HG03066 (cell line): ENCODE data around the gene ARHGAP24.
"Not testable (repeated sequence)": the region's sequence is repeated elsewhere in the genome, so short reads cannot be mapped to it uniquely, and the experiment has no call there.

Experiments
- ATAC-seq: cut with Tn5 transposase; IDR thresholded peaks from one replicate; pipeline ENCODE4 v1.9.1; 2021; ENCODE audit warnings: low read depth; ENCODE audit not compliant: unreplicated experiment

The ARHGAP24 gene

DNA sequence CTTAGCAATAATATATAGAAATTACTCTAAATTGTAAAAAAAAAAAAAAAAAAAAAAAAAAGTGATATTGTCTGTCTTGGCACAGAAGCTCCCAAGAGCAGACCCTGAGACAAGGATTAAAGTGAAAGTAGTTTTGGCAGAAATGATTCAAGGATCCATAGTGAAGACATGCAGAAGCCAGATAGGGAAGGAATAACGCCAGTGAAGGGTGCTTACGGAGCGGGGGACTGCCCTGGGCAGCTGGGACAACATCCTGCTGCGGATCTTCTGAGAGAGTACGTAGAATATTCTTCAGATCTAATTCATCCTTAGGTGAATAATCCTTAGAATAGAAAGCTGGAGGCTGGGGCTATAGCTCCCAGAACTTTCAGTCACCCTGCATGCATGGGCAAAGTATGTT, 39.8 kb downstream of the ARHGAP24 start:
- no peak for ATAC-seq

- no peak for ATAC-seq
These were observed 40.8 kb downstream of the ARHGAP24 start for GRCh38 chr4:85515701-85516100.

- ATAC-seq: not testable (repeated sequence)
These were observed 43.6 kb downstream of the ARHGAP24 start for GRCh38 chr4:85518526-85518925.

DNA sequence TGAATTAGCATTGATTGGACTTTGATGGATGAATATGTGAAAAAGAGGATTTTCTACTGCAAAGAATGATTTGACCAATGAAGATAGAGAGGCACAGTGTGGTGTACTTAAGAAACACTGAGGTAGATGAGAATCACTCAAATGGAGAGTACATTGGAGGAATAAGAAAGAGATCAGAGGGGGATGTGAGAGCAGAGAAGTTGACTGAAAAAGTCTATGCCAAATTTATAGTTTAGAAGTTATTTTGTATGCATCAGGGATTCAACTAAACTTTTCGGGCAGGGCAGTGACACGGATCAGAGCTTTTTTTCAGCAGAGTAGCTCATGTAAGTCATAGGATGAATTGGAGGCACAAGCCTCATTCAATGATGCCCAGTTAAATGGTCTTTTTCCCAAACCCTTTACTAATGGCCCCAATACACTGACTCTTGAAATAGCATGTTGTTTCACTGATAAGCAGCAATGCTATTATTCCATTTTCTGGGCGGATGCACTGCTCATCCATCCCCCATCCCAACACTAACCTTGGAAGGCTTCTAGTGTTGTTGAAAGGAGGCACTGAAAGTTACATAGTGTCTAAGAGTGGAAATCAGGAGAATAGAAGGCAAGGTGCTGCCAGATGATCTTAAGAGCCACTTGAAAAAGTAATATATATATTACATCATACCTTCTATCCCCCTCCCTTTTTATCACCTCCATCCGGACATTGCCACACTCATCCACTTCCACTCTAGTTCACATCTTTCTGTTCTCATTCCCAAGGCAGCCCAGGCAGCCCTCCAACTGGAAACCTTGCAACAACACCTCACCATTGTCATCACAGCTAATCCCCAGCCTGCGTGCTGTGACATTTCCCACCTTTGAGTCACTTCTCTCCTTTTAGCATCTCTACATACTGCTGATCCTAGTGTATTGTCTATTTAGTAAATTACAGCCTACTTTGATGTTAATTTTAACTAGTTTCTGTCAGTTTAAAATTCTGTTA, 46.1 kb downstream of the ARHGAP24 start:
- ATAC-seq: no peak

GRCh38 chr4:85522277-85522676, 47.3 kb downstream of the ARHGAP24 start:
- ATAC-seq: no peak

DNA sequence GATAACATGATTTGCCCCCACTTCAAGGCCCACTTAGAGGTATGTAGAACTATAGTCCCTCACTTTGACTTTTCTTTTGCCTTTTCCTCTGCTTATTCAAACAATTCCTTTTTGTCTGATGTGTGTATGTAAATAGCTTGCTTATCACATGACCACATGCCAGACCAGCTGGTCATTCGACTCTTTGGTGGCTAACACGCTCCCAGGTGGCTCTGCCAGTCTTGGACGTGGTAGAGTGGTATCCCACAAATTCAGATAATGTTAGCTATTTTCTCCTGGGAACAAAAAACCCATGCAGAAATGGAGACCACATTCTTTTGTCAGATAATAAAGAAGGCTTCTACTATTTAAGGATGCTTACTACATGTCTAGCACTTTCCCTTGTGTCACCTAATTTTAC, 47.9 kb downstream of the ARHGAP24 start:
- no peak for ATAC-seq

DNA sequence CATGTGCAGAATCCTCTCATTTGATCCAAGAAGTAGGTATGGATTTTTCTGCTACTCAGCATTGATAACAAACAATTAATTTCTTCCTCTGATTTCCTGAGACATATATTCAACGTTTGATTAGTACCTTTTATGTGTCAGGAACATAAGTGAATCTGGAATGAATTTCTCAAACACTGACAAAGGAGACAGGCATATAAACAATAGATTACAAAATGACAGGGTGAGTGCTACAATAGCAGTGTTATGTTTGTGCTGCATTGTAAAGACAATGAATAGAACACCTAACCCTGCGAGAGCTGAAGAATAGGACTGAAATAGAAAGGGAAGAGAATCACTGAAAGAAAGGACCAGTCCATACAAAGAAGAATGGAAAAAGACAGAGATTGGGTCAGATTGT, 52.9 kb downstream of the ARHGAP24 start:
- ATAC-seq: no peak

DNA sequence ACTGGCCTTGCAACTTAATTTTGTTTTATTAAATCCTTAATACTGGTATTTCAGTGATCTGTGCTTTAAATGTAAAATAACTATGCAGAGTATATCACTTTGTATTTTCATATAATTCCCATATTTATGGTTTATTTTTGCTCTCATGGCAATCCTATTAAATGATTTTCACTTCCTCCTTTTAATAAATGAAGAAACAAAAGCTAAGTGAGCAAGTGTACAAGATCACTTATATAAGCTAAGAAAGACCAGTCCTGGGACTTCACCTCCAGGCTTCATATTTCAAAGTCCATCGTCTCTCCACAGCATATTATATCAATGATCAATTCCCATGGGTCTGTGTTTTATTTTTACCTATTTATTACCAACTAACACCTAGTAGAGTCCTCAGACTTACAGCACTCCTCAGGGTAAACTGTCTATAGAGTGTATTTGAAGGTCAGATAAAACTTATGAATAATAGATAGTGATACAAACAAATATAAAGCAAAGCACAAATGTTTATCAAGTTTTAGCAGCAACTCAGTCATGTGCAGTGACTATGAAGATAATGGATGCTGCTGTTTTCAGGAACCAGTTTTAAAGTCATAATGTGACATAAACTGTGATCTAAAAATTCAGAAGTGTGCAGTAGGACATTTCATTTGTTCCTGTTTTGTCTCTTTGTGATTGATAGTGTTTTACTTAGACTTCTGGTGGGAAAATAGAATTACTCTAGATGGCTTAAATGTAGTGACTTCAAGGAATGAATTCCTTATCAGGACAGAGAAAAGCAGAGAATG, 56.8 kb downstream of the ARHGAP24 start:
- ATAC-seq: no peak

- ATAC-seq: no peak
These were observed 59.2 kb downstream of the ARHGAP24 start for GRCh38 chr4:85534120-85534519.

- ATAC-seq: no peak
These were observed 68.9 kb downstream of the ARHGAP24 start for GRCh38 chr4:85543832-85544231.

- ATAC-seq: no peak
These were observed 69.8 kb downstream of the ARHGAP24 start for GRCh38 chr4:85544751-85545150.

GRCh38 chr4:85548116-85548515, 73.2 kb downstream of the ARHGAP24 start:
- no peak for ATAC-seq

GRCh38 chr4:85548841-85549240, 73.9 kb downstream of the ARHGAP24 start:
- ATAC-seq: no peak

- no peak for ATAC-seq
These were observed 80.3 kb downstream of the ARHGAP24 start for GRCh38 chr4:85555206-85555605.

- peak; percentile 34 for ATAC-seq
These were observed 81.3 kb downstream of the ARHGAP24 start for GRCh38 chr4:85556283-85556682.

- peak; percentile 78 for ATAC-seq
These were observed 82.3 kb downstream of the ARHGAP24 start for GRCh38 chr4:85557016-85557901.

GRCh38 chr4:85565761-85566480, 91.0 kb downstream of the ARHGAP24 start:
- no peak for ATAC-seq

DNA sequence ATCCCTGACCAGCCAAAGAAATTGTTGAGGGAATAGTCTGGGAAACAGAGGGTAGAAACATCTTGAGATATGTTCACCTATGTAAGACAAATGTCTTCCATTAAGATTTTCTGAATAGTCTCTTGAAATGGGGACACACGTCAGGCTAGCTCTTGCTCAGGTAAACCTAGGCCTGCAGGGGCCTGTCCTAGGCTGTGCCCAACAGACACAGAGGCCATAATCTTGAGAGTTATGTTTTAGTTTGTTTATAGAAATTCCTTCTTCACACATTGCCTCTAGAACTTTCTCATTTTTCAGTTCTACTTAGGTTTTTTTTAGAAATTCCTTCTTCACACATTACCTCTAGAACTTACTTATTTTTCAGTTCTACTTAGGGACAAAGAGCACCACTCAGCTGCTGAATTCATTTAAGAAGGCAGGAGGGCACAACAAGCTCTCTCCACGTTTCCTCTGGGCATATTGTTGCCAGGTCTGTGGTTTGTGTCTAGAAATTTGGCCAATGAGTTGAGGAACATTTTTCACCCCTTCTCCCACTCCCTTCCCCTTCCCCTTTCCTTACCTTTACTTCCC, 94.9 kb downstream of the ARHGAP24 start:
- ATAC-seq: peak; percentile 77

DNA sequence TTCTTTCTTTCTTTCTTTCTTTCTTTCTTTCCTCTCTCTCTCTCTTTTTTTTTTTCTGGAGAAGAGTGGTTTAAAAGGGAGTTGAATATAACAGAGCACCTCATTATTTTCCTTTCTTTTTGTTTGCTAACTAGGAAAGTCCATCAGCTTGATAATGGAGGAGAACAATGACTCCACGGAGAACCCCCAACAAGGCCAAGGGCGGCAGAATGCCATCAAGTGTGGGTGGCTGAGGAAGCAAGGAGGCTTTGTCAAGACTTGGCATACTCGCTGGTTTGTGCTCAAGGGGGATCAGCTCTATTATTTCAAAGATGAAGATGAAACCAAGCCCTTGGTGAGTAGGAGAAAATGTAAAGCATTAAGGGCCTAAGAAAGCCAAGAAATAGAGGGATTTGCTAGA, 95.4 kb downstream of the ARHGAP24 start:
- no peak for ATAC-seq

DNA sequence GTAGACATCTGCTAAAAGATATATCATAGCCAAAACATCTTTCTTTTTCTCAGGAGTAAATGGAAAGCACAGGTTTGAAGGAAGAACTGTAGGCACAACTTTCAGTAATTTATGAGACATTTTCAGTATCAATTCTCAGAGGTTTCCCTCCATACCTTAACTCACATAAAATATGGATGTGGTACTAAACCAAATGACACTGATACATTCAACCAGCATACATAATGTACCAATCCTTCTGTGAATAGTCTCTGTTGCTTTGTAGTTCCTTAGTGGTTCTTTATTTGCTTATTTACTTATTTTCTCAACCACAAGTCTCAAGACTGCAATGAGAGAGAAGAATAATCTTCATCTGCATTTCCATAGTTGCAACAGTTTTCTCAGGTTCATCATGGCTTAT, 96.1 kb downstream of the ARHGAP24 start:
- ATAC-seq: no peak
